ENCODE measurements around the gene ZSCAN25. TPM values are rescaled to one million over a fixed set of nuclear protein-coding genes. Genes with fewer than 3 reads are reported as not detected.

ZSCAN25 gene
- total RNA-seq, 1 donor from 2014 or later = 8.7 TPM

GRCh38 chr7:99679032-99679399, 62.3 kb downstream of the ZSCAN25 start:
- no peaks in the 10 kb centered on the region for H3K4me1 ChIP-seq
- TF ChIP-seq EZH2 (IDR thresholded peaks at IDR 0.05) (no peak), CTCF (IDR thresholded peaks at IDR 0.05) (no peak), EZH2phosphoT487 (IDR thresholded peaks at IDR 0.05) (no peak)
- Mint-ChIP-seq H3K4me3 (no peak overlapping the region), H3K27me3 (ENCODE audit: insufficient read depth, low read depth) (peaks cover 3% of the 10 kb centered on the region), H3K27ac (no peak overlapping the region), H3K36me3 (no peaks in the 10 kb centered on the region), H3K9me3 (peaks cover 8% of the 10 kb centered on the region), H3K4me1 (peaks cover 3% of the 10 kb centered on the region)
- no peaks in the 10 kb centered on the region for H3K9me3 ChIP-seq (ENCODE audit: low read depth)
- H3K4me3 ChIP-seq = no peak overlapping the region
- no peak overlapping the region for H3K4me2 ChIP-seq
- no peak overlapping the region for H2AFZ ChIP-seq (replicated peaks)
- H4K20me1 ChIP-seq (ENCODE audit: low read depth) = no peaks in the 10 kb centered on the region
- no peak overlapping the region for H3K27ac ChIP-seq
- no peak overlapping the region for H3K9ac ChIP-seq
- H3F3A ChIP-seq (ENCODE audit: low read depth) = no peaks in the 10 kb centered on the region
- no peaks in the 10 kb centered on the region for H3K27me3 ChIP-seq
- H3K79me2 ChIP-seq (ENCODE audit: low read depth) = no peaks in the 10 kb centered on the region
- DNase-seq (ENCODE audit: low spot score) = no peak
- no peaks in the 10 kb centered on the region for H3K36me3 ChIP-seq

DNA sequence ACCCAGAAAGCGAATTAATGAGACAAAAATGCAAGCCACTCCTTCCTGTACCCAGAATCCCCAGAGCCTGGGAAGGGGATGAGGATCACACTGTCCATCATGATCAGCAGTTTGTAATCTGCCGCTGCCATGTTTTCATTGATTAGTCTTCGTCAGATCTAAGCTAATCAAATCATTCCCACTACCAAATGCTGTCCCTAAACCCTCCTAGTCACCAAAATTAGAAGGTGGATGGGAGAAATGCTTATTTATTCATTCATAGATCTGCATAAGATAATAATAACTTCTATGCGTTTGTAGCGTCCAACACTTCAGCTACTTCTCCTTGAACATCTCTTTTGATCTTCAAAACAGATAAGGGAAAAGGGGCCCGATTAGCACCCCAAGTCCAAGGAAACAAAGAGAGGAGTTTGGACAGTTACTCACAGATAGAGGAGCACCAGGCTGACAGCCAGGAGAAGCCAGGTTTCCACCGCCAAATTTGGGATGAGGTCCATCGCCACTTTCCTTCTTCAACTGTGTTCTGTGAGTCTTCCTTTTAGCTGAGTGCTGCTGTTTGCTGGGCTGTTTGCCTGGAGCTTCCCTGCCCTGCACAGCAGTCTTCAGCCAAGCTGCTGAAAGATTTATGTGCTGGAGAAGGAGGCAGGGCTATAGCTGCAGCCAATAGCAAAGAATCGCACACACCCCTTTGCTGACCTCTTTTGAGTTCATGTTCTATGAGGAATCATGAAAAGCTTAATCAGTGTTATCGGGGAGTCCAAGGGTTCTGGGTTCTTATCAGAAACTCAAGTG, 62.9 kb downstream of the ZSCAN25 start, which contains the start of gene CYP3A5:
TSS of gene CYP3A5 (minus strand) at position 597 of the 792 bp plus-strand sequence. CDS start at position 497, 100 bp downstream.
- TF ChIP-seq CTCF (IDR thresholded peaks at IDR 0.05) (no peak), EZH2 (IDR thresholded peaks at IDR 0.05) (no peak), EZH2phosphoT487 (IDR thresholded peaks at IDR 0.05) (no peak)
- Mint-ChIP-seq H3K36me3 (no peaks in the 10 kb centered on the region), H3K27me3 (ENCODE audit: insufficient read depth, low read depth) (peaks cover 3% of the 10 kb centered on the region), H3K27ac (no peak within 1 kb of the TSS), H3K4me1 (peaks cover 3% of the 10 kb centered on the region), H3K4me3 (no peak within 1 kb of the TSS), H3K9me3 (peaks cover 8% of the 10 kb centered on the region)
- H4K20me1 ChIP-seq (ENCODE audit: low read depth) = no peaks in the 10 kb centered on the region
- H3F3A ChIP-seq (ENCODE audit: low read depth) = no peaks in the 10 kb centered on the region
- H3K9me3 ChIP-seq (ENCODE audit: low read depth) = no peaks in the 10 kb centered on the region
- H3K4me1 ChIP-seq = no peaks in the 10 kb centered on the region
- H3K4me2 ChIP-seq = no peak within 1 kb of the TSS
- H3K79me2 ChIP-seq (ENCODE audit: low read depth) = no peaks in the 10 kb centered on the region
- no peaks in the 10 kb centered on the region for H3K27me3 ChIP-seq
- no peaks in the 10 kb centered on the region for H3K36me3 ChIP-seq
- H3K9ac ChIP-seq = no peak within 1 kb of the TSS
- no peak for DNase-seq (ENCODE audit: low spot score)
- no peak within 1 kb of the TSS for H3K4me3 ChIP-seq
- no peak within 1 kb of the TSS for H2AFZ ChIP-seq (replicated peaks)
- no peak within 1 kb of the TSS for H3K27ac ChIP-seq

Other genes with a start within 250 kb of the ZSCAN25 start
- 23.6 and 50.5 TPM in 2 replicates for gene ARPC1B, start 242.2 kb upstream of the ZSCAN25 start, total RNA-seq (ENCODE audit: low replicate concordance)
- 136 and 170 TPM in 2 replicates for gene PDAP1, start 208.3 kb upstream of the ZSCAN25 start, total RNA-seq (ENCODE audit: low replicate concordance)
- gene BUD31, start 208.0 kb upstream of the ZSCAN25 start, total RNA-seq (ENCODE audit: low replicate concordance) = 59.7 and 98.2 TPM in 2 replicates
- 8.3 and 10.5 TPM in 2 replicates for gene PTCD1, start 178.1 kb upstream of the ZSCAN25 start, total RNA-seq (ENCODE audit: low replicate concordance)
- 72.1 and 120 TPM in 2 replicates for gene CPSF4, start 178.0 kb upstream of the ZSCAN25 start, total RNA-seq (ENCODE audit: low replicate concordance)
- 2,754 and 3,838 TPM in 2 replicates for gene ATP5MF, start 150.8 kb upstream of the ZSCAN25 start, total RNA-seq (ENCODE audit: low replicate concordance)
- 18.7 and 20.2 TPM in 2 replicates for gene ZNF789, start 144.1 kb upstream of the ZSCAN25 start, total RNA-seq (ENCODE audit: low replicate concordance)
- gene ZNF394, start 116.7 kb upstream of the ZSCAN25 start, total RNA-seq (ENCODE audit: low replicate concordance) = 16.8 and 22.4 TPM in 2 replicates
- gene ZKSCAN5, start 112.3 kb upstream of the ZSCAN25 start, total RNA-seq (ENCODE audit: low replicate concordance) = 19.6 and 23.3 TPM in 2 replicates
- gene FAM200A, start 64.8 kb upstream of the ZSCAN25 start, total RNA-seq (ENCODE audit: low replicate concordance) = 14.7 and 21.1 TPM in 2 replicates
- gene ZNF655, start 58.3 kb upstream of the ZSCAN25 start, total RNA-seq (ENCODE audit: low replicate concordance) = 59.3 and 66.3 TPM in 2 replicates
- gene TMEM225B, start 18.7 kb upstream of the ZSCAN25 start, total RNA-seq (ENCODE audit: low replicate concordance) = 0.53 TPM in 1 of 2 replicates, not detected in the other
- gene CYP3A5, start 63.0 kb downstream of the ZSCAN25 start, total RNA-seq (ENCODE audit: low replicate concordance) = not detected in 2 replicates
- not detected in 2 replicates for gene CYP3A7, start 118.2 kb downstream of the ZSCAN25 start, total RNA-seq (ENCODE audit: low replicate concordance)
- gene CYP3A4, start 167.2 kb downstream of the ZSCAN25 start, total RNA-seq (ENCODE audit: low replicate concordance) = not detected in 2 replicates
- not detected in 2 replicates for gene CYP3A43, start 211.1 kb downstream of the ZSCAN25 start, total RNA-seq (ENCODE audit: low replicate concordance)